ENCODE results near the gene CDK13.

DNA sequence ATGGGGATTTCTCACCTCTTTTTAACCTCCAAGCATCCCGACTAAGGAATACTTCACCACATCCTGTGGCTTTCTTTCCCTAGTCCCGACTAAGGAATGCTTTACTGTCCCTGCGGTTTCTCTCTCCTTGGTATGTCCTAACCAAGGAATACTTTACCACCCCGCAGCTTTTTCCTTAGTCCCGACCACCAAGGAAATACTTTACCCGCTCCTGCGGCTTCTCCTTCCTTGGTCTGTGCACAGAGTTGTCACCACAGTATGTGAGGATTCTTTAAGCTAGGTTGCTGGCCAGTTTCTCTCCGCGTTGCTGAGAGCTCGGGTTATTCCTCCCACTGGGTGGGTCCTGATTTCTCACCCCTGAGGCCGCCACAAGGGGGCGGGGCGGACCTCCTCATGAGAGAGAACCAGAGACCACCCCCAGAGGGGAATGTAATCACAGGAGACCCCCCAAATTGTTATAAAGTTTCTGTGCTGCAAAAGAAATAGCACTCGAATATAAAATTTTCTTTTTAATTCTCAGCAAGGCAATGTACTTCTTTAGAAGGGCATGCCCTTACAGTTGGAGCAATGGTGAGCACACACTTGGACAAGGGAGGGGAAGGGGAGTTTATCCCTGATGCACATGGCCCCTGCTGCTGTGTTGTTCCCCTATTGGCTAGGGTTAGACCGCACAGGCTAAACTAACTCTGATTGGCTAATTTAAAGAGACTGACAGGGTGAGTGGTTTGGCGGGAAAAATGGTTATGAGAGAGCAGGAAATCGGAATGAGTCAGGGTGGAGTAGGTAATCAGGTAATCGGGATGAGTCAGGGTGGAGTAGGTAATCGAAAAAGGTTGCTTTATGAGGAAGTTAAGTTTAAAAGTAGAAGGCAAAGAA lies 197.6 kb downstream of the CDK13 start:
- TF ChIP-seq, protein P1, sequence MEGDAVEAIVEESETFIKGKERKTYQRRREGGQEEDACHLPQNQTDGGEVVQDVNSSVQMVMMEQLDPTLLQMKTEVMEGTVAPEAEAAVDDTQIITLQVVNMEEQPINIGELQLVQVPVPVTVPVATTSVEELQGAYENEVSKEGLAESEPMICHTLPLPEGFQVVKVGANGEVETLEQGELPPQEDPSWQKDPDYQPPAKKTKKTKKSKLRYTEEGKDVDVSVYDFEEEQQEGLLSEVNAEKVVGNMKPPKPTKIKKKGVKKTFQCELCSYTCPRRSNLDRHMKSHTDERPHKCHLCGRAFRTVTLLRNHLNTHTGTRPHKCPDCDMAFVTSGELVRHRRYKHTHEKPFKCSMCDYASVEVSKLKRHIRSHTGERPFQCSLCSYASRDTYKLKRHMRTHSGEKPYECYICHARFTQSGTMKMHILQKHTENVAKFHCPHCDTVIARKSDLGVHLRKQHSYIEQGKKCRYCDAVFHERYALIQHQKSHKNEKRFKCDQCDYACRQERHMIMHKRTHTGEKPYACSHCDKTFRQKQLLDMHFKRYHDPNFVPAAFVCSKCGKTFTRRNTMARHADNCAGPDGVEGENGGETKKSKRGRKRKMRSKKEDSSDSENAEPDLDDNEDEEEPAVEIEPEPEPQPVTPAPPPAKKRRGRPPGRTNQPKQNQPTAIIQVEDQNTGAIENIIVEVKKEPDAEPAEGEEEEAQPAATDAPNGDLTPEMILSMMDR (IDR thresholded peaks at IDR 0.05) = no peak
- no peak for TF ChIP-seq POLR2AphosphoS5 (IDR thresholded peaks at IDR 0.05)
